Femur (tissue), 1 donor: ENCODE results near the gene KMT5C.

ENCODE experiments used
- DNase-seq: peaks from one replicate; pipeline ENCODE4 v3.0.0-alpha.2; 2017

The KMT5C gene

DNA sequence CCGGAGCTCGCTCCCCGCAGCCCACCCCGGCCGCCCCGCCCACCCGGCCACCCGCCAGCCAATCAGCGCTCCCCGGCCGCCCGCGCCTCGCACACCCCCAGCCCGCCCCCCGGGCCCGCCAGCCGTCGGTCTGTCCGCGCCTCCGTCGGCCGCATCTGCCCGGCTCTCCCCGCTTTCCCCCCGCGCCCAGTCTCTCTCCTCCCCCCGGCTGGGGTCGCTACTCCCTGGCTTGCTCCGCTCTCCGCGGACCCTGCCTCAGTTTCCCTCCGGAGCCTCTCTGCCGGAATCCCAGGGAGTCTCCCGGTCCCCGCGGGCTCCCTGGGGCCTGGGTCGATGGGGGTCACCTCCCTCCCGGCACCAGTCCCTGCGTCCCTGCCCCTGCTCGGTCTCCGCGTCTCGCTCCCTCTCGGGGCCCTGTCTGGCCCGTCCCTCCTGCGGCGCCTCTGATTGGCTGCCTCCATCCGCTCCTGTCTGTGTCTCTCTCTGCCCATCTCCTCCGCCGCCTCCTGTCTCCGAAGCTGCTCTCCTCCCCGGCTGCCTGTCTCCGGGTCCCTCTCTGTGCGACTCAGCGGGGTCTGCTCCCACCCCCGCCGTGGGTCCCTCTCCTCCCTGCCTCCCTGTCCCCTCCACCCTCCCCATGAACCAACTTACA, 30.1 kb downstream of the KMT5C start:
- no peak for DNase-seq

DNA sequence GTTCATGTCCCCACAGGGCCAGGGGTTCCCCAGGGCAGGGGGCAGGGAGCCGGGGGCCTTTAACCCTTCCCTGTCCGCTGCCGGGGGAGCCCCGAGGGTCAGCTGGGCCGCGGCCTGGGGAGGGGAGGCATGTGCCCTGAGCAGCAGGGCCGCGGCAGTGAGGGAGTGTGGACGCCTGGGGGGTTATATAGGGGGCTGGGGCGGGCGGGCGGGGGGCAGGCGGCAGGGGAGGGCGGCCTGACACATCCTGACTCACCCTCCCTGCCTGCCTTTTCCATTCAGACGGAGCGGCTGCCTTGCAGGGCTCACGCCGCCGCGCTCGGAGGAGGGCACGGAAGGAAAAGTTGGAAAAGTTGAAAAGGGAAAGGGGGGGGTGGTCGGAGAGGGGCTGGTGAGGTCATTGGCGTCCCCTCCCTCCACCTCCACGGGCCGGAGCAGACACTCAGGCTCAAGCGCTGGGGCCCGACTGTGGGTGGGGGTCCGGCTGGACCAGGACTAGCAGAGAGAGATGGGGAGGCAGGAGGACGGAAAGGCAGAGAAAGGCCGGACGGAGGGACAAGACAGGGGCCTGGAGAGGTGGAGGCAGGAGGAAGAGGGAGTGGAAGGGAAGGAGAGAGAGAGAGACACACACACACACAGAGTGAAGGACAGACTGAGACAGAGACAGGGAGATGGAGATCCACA, 30.8 kb downstream of the KMT5C start, which contains the start of gene IL11:
IL11 (minus strand) TSS at position 159 of the 684 bp plus-strand sequence; CDS start at position 6, 153 bp downstream.
- no peak for DNase-seq

DNA sequence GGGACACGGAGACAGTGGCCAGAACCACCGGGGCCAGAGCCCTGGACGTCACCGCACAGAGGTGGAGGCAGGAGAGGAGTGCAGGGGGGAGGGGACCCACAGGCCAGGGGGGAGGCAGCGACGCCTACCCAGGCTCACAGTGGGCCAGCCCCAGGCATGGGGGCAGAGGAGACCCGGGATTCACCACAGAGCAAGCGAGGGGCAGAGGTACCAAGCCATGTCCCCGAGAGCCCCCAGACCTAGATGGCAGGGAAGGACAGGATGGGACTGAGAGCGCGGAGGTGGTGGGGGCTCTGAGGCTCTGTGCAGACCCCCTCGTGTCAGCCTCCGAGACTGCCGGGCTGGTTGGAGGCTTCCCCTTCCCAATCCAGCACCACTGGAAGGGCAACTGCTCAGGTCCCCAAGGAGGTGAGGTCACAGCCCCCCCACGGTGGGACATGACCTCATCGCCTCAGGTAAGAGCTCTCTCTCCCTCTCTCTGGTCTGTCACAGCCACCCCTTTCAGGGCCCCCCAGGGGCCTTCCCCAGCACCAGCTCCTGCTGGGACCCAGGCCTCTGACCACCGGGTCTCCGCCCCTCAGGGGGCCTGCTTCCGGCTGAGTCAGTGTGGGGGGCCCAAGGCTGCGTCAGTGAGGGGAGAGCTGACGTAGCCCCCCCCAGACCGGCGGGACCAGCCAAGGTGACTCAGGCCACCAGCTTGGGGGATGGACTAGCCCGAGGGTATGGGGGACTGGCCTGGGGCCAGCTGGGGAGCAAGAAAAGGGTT, 32.8 kb downstream of the KMT5C start:
- DNase-seq: no peak

- no peak for DNase-seq
These were observed 33.8 kb downstream of the KMT5C start for GRCh38 chr19:55373306-55373992.

DNA sequence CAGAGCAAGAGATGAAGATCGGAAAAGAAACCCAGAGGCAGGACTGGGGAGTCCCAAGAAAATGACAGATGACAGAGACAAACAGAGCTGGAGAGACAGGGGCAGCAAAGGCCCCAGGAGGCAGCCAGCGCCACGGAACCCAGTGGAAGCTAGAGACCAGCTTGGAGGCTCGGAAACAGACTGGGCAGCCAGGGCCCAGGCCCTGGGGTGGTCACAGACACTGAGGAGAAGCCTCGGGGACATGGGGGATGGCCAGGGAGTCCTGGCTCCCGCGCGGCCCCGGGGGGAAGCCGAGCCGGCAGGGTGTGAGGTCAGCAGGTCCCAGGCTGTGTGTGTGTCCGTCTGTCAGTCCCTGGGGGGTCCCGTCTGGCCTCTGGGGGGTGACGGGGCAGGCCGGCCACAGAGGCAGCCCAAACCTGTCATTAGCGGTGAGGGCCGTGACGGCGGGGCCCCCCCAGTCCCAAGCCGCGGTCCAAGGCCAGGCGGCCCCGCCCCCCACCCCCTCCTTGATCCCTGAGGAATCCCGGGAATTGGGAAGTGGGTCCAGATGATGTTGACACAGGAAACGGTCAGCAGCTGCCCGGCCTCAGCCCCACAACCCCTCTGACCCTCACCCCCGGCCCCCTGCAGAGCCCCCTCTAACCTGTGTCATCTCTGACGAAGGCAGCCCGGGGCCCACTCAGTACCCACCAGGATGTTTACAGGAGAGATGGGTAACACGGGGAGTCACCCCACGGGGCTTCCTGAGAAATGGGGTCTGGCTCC, 34.5 kb downstream of the KMT5C start:
- DNase-seq: no peak

- no peak for DNase-seq
These were observed 36.7 kb downstream of the KMT5C start, which contains the start of gene TMEM190 for GRCh38 chr19:55376241-55376933. TMEM190 (plus strand) TSS chr19:55376826; CDS start chr19:55376854, 28 bp downstream.

DNA sequence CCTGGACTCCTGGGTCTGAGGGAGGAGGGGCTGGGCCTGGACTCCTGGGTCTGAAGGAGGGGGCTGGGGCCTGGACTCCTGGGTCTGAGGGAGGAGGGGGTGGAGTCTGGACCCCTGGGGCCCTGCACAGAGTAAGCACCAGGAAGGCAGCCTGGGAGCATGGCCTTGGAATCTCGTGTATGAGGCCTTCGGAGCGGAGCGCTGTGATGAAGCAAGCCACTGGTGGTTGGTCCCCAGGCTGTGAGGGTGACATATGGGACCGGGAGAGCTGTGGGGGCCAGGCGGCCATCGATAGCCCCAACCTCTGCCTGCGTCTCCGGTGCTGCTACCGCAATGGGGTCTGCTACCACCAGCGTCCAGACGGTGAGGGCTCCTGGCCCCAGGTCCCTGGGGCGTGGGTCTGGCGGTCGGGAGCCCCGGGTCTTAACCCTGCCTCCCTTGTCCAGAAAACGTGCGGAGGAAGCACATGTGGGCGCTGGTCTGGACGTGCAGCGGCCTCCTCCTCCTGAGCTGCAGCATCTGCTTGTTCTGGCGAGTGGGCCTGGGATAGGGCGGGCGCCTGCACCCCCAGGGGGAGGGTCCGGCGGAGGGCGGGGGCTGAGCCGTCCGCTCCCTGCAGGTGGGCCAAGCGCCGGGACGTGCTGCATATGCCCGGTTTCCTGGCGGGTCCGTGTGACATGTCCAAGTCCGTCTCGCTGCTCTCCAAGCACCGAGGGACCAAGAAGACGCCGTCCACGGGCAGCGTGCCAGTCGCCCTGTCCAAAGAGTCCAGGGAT, 37.9 kb downstream of the KMT5C start:
- peak; percentile 60 for DNase-seq

- DNase-seq: peak; percentile 75
These were observed 39.5 kb downstream of the KMT5C start for GRCh38 chr19:55379174-55379573.

DNA sequence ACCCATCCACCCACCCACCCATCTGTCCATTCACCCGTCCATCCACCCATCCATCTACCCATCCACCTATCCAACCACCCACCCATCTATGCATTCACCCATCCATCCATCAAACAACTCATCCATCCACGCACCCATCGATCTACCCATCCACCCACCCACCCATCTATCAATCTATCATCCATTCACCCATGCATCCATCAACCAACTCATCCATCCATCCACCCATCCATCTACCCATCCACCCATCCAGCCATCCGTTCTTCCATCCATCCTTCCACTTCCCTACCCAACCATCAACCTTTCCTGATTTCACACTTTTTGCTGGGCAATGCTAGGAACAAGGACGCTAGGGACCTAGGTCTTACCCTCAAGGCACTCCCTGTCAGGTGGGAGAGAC, 42.3 kb downstream of the KMT5C start:
- DNase-seq: no peak

DNA sequence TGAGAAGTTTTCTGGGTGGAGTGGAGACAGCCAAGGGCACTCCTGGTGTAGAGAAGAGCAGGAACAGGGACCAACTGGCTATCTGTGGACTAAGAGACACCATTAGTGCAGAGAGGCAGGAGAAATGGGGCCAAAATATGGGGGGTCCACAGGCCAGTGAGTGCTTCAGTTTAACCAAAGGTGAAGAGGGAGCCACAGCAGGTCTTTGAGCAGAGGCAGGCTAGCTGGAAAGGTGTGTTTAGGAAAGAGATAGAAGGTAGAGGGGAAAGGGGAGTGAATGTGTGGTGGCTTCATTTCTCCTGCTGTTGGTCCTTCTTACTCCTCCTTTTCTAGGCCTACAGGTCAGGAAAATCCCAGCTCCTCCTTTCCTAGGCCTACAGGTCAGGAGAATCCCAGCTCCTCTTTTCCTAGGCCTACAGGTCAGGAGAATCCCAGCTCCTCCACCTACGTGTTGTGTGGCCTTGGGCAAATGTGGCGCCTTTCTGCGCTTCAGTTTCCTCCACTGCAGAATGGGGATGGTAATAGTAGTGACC, 42.9 kb downstream of the KMT5C start:
- no peak for DNase-seq

DNA sequence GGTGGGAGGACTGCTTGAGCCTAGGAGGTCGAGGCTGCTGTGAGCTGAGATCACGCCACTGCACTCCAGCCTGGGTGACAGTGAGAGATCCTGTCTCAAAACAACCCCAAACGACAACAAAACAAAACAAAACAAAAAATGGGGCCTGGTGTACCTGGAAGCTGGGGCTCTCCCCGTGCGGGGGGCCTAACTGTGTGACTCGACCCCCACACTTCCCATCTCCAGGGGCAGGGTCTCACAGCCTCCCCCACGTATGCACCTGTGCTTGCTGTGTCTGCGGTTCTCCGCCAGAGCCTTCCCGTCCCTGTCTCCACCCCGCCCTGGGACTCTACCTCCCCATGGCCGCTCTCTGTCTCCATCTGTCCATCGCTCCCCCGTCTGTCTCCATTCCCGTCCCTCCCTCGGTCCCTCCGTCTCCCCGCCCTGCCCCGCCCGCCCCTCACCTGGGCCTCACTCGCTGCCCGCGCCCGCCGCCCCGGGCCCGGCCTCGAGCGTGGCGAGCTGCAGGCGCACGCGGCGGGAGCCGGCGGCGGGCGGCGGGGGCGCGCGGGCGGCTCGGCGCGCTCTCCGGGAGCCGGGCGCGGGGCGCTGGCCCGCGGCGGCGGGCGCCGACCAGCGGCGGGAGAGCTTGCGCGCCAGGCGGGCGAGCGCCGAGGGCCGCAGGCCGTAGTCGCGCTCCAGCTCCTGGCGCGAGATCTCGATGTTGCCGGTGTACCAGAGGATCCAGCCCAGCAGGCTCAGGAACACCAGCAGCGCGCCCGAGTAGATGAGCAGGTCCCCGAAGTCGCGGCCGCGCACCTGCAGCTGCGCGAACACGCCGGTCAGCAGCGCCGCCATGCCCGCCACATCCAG, 43.8 kb downstream of the KMT5C start:
- DNase-seq: peak; percentile 69

DNA sequence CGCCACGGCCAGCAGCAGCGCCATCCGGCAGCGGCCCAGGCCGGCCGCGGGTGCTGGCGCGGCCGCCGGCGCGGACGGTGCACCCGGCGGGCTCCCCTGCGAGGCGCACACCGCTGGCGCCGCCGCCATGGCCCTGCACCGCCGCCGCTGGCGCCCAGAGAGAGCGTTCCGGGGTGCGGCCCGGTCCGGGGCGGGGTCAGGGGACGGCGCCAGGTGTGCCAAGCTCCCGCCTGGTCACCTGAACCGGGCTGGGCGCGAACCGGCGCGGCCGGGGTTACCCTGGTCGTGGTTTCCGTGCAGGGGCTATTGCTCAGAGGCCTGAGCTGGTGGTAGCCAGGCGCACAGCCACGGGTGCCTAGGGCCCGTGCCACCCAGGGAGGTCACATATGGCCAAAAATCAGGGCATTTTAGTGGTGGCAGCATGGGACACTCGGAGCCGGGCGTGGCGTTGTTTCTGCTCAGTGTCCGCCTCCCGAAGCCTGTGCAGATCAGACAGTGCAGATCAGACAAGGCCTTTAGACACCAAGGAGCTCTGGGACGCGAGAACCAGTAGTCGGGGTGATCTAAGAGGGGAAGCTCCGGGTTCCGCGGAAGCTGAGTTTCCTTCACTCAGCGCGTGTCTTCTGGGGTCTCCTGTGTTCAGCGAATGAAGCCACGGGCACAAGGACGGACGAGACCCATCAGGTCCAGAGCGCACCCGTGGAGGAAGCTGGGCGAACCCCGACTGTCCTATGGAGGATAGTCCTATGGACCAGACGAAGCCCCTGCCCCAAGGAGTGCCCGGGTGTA, 44.6 kb downstream of the KMT5C start, which contains the start of gene TMEM238:
TMEM238 (minus strand) TSS at position 162 of the 789 bp plus-strand sequence; CDS start at position 129, 33 bp downstream.
- DNase-seq: no peak

DNA sequence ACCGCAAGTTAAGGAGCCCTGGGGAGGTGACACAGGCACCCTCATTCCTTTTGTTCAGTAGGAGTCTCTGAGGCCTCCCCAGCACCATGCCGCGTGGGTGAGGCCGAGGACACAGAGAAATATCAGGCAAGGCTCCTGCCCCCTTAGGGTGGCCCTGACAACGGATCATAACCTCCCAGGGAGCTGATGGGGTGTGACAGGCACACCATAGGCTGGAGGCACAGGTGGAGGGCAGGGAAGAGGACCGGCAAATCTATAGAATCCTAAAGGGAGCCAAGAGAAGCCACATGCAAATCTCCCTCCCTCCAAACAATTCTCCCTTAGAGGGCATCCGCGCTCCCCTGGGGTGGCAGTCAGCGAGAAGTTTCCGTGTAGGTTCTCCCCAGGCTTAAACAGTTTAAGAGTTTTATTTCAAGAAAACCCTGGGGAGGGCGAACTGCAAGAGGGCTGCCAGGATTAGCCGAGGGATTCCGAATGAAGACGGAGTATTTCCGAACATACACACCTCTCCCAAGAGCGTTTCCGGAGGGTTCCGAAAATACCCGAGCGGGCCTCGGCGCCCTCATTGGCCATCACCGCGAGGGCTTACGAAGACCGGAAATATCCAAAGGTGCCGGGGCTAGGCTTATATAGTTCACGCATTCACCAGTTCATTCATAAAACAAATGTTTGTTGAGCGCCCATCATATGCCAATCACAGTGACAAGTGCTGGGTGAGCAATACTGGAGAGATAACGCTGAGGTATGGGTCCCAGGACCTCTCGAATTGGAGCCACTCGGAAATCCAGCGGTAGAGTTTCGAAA, 45.4 kb downstream of the KMT5C start:
- peak; percentile 97 for DNase-seq

DNA sequence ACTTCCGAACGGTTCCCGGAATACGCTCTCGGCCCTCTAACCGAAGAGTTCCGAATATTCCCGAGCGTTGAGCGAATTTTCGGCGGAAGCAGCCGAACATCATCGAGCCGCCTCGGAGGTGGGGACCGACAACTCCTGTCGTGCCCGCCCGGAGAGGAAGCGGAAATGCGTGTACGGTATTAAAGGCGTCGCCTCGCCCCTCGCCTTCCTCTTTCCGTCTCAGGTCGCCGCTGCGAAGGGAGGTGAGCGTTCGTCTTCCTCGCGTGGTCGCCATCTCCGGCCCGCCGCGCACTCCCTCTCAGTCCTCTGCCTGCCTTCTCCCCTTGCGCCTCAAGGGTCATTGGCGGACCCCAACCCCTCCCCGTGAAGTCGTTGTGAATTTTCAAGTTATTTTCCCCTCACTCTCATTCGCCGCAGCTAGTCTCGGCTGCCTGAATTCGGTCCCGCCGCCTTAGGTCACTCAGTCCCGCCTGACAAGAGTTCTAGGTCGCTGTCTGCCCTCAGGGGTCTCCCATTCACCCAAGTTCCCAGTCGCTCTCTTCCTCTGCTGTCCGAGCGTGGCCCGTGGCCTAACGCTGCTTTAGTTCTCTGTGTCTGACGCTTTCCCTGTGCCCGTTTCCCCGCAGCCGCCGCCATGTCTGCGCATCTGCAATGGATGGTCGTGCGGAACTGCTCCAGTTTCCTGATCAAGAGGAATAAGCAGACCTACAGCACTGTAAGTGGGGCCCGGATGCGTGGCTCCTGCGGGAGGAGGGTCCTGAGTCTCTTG, 46.2 kb downstream of the KMT5C start, which contains the start of gene RPL28:
RPL28 (plus strand) TSS at position 209 of the 769 bp plus-strand sequence; CDS start at position 635, 426 bp downstream.
- peak; percentile 100 for DNase-seq

DNA sequence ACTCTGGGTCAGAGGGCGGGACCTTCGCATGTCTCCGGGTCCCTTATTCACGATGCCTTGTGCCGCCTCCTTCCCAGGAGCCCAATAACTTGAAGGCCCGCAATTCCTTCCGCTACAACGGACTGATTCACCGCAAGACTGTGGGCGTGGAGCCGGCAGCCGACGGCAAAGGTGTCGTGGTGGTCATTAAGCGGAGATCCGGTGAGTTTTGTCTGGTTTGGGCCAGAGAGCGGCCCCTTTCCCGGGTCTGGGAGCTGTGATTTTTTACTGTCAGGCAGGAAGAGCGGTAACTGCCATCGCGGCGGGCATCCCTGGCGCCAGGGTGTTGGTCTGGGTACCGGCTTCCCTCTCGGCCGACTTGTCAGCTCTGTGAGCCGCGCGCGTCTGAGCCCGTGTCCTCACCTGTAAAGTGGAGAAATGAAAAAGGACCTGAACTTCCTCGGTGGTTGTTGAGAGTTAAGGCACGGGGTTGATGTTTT, 46.9 kb downstream of the KMT5C start:
- DNase-seq: peak; percentile 23

DNA sequence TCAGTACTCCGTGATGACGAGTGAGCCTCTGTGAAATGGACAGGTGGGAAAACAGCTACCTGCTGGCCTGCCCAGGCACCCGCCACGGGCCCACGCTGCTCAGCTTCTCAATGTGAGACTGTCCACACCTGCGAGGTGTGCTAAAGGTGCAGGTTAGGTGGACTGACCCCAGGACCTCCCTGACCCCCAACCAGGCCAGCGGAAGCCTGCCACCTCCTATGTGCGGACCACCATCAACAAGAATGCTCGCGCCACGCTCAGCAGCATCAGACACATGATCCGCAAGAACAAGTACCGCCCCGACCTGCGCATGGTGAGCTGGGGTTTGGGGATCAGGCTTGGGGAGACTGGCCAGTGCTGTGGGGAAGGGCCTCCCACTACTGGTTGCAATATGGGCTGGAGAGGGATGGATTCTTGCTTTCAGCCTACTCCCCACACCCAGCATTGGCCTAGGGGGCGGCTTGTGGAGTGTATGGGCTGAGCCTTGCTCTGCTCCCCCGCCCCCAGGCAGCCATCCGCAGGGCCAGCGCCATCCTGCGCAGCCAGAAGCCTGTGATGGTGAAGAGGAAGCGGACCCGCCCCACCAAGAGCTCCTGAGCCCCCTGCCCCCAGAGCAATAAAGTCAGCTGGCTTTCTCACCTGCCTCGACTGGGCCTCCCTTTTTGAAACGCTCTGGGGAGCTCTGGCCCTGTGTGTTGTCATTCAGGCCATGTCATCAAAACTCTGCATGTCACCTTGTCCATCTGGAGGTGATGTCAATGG, 48.2 kb downstream of the KMT5C start:
- peak; percentile 26 for DNase-seq
